Activated CD8-positive, alpha-beta memory T cell treated with anti-CD3 and anti-CD28 coated beads for 4 hours (primary cell): ENCODE data around the gene UBA3.

ENCODE experiments used
- DNase-seq, 2 donors: peaks; one replicate each; pipeline ENCODE4 v3.0.0-alpha.2; 2020; ENCODE audit warnings: low read depth in 2 of 2

The UBA3 gene

GRCh38 chr3:69080233-69080920 lies at the start of gene UBA3:
Gene UBA3 (minus strand): TSS chr3:69080365. CDS start chr3:69080353, 12 bp downstream.
- peak; percentile 86 for DNase-seq

- no peak for DNase-seq
Observed at GRCh38 chr3:69129531-69129930, 49.4 kb upstream of the UBA3 start.

- DNase-seq, result no peak
Observed at GRCh38 chr3:69128509-69128908, 48.3 kb upstream of the UBA3 start.

GRCh38 chr3:69126999-69127398 lies 46.8 kb upstream of the UBA3 start:
- no peak for DNase-seq

GRCh38 chr3:69126216-69126615 lies 46.1 kb upstream of the UBA3 start:
- DNase-seq, result no peak

- DNase-seq, result no peak
Observed at GRCh38 chr3:69122403-69122802, 42.2 kb upstream of the UBA3 start, which contains the start of gene LMOD3. Gene LMOD3 (minus strand): TSS chr3:69122595. CDS start chr3:69122386, 209 bp downstream.

- no peak for DNase-seq
Observed at GRCh38 chr3:69121950-69122349, 41.8 kb upstream of the UBA3 start.

- DNase-seq, result no peak
Observed at GRCh38 chr3:69121513-69121912, 41.3 kb upstream of the UBA3 start.

GRCh38 chr3:69120879-69121464 lies 40.8 kb upstream of the UBA3 start:
- peak; percentile 72 to 73 for DNase-seq

- DNase-seq, result no peak
Observed at GRCh38 chr3:69119681-69120080, 39.5 kb upstream of the UBA3 start.

GRCh38 chr3:69119138-69119537 lies 39.0 kb upstream of the UBA3 start:
- DNase-seq, result no peak

- no peak for DNase-seq
Observed at GRCh38 chr3:69118555-69118954, 38.4 kb upstream of the UBA3 start.

- no peak for DNase-seq
Observed at GRCh38 chr3:69116897-69117296, 36.7 kb upstream of the UBA3 start.

GRCh38 chr3:69116162-69116561 lies 36.0 kb upstream of the UBA3 start:
- DNase-seq, result no peak

GRCh38 chr3:69115731-69116130 lies 35.6 kb upstream of the UBA3 start:
- no peak for DNase-seq

GRCh38 chr3:69113536-69113935 lies 33.4 kb upstream of the UBA3 start:
- no peak for DNase-seq

- no peak for DNase-seq
Observed at GRCh38 chr3:69110941-69111546, 30.9 kb upstream of the UBA3 start.

GRCh38 chr3:69108811-69109210 lies 28.6 kb upstream of the UBA3 start:
- no peak for DNase-seq

GRCh38 chr3:69107841-69108240 lies 27.7 kb upstream of the UBA3 start:
- no peak for DNase-seq

- DNase-seq, result no peak
Observed at GRCh38 chr3:69105320-69105719, 25.2 kb upstream of the UBA3 start.

- DNase-seq, result no peak
Observed at GRCh38 chr3:69104586-69104985, 24.4 kb upstream of the UBA3 start.

GRCh38 chr3:69103123-69103522 lies 23.0 kb upstream of the UBA3 start:
- DNase-seq, result no peak

GRCh38 chr3:69102384-69102783 lies 22.2 kb upstream of the UBA3 start:
- DNase-seq, result no peak
